ENCODE data around the gene FST. TPM values are rescaled to one million over a fixed set of nuclear protein-coding genes. Genes with fewer than 3 reads are reported as not detected.

FST gene
- total and polyA plus RNA-seq, 2 of the 13 experiments (the other 11 are each of a cell fraction or from before 2014, with no cell fraction given) = 38.6 to 136 TPM

- TF ChIP-seq, protein P1, sequence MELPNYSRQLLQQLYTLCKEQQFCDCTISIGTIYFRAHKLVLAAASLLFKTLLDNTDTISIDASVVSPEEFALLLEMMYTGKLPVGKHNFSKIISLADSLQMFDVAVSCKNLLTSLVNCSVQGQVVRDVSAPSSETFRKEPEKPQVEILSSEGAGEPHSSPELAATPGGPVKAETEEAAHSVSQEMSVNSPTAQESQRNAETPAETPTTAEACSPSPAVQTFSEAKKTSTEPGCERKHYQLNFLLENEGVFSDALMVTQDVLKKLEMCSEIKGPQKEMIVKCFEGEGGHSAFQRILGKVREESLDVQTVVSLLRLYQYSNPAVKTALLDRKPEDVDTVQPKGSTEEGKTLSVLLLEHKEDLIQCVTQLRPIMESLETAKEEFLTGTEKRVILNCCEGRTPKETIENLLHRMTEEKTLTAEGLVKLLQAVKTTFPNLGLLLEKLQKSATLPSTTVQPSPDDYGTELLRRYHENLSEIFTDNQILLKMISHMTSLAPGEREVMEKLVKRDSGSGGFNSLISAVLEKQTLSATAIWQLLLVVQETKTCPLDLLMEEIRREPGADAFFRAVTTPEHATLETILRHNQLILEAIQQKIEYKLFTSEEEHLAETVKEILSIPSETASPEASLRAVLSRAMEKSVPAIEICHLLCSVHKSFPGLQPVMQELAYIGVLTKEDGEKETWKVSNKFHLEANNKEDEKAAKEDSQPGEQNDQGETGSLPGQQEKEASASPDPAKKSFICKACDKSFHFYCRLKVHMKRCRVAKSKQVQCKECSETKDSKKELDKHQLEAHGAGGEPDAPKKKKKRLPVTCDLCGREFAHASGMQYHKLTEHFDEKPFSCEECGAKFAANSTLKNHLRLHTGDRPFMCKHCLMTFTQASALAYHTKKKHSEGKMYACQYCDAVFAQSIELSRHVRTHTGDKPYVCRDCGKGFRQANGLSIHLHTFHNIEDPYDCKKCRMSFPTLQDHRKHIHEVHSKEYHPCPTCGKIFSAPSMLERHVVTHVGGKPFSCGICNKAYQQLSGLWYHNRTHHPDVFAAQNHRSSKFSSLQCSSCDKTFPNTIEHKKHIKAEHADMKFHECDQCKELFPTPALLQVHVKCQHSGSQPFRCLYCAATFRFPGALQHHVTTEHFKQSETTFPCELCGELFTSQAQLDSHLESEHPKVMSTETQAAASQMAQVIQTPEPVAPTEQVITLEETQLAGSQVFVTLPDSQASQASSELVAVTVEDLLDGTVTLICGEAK (IDR thresholded peaks at IDR 0.05) = no peak
- TF ChIP-seq, protein P1 (CRISPR knock-in tag; IDR thresholded peaks at IDR 0.05) = peak; percentile 83; the same call in 1 of the 2 replicates
- TF ChIP-seq JARID2 (CRISPR knock-in tag; IDR thresholded peaks at IDR 0.05; ENCODE audit: insufficient replicate concordance) (no peak), MNT (IDR thresholded peaks at IDR 0.05) (peak; percentile 34; the same call in 1 of the 2 replicates), ZFP36L2 (CRISPR knock-in tag; IDR thresholded peaks at IDR 0.05) (peak; percentile 86; the same call in 1 of the 2 replicates)
- TF ChIP-seq, protein P2, sequence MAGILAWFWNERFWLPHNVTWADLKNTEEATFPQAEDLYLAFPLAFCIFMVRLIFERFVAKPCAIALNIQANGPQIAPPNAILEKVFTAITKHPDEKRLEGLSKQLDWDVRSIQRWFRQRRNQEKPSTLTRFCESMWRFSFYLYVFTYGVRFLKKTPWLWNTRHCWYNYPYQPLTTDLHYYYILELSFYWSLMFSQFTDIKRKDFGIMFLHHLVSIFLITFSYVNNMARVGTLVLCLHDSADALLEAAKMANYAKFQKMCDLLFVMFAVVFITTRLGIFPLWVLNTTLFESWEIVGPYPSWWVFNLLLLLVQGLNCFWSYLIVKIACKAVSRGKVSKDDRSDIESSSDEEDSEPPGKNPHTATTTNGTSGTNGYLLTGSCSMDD (CRISPR knock-in tag; IDR thresholded peaks at IDR 0.05) = no peak
- TF ChIP-seq, protein P3, sequence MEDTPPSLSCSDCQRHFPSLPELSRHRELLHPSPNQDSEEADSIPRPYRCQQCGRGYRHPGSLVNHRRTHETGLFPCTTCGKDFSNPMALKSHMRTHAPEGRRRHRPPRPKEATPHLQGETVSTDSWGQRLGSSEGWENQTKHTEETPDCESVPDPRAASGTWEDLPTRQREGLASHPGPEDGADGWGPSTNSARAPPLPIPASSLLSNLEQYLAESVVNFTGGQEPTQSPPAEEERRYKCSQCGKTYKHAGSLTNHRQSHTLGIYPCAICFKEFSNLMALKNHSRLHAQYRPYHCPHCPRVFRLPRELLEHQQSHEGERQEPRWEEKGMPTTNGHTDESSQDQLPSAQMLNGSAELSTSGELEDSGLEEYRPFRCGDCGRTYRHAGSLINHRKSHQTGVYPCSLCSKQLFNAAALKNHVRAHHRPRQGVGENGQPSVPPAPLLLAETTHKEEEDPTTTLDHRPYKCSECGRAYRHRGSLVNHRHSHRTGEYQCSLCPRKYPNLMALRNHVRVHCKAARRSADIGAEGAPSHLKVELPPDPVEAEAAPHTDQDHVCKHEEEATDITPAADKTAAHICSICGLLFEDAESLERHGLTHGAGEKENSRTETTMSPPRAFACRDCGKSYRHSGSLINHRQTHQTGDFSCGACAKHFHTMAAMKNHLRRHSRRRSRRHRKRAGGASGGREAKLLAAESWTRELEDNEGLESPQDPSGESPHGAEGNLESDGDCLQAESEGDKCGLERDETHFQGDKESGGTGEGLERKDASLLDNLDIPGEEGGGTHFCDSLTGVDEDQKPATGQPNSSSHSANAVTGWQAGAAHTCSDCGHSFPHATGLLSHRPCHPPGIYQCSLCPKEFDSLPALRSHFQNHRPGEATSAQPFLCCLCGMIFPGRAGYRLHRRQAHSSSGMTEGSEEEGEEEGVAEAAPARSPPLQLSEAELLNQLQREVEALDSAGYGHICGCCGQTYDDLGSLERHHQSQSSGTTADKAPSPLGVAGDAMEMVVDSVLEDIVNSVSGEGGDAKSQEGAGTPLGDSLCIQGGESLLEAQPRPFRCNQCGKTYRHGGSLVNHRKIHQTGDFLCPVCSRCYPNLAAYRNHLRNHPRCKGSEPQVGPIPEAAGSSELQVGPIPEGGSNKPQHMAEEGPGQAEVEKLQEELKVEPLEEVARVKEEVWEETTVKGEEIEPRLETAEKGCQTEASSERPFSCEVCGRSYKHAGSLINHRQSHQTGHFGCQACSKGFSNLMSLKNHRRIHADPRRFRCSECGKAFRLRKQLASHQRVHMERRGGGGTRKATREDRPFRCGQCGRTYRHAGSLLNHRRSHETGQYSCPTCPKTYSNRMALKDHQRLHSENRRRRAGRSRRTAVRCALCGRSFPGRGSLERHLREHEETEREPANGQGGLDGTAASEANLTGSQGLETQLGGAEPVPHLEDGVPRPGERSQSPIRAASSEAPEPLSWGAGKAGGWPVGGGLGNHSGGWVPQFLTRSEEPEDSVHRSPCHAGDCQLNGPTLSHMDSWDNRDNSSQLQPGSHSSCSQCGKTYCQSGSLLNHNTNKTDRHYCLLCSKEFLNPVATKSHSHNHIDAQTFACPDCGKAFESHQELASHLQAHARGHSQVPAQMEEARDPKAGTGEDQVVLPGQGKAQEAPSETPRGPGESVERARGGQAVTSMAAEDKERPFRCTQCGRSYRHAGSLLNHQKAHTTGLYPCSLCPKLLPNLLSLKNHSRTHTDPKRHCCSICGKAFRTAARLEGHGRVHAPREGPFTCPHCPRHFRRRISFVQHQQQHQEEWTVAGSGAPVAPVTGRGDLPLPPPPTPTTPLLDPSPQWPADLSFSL (CRISPR knock-in tag; IDR thresholded peaks at IDR 0.05) = peak; percentile 77; the same call in 1 of the 2 replicates
Observed at GRCh38 chr5:53476531-53477480, 3.6 kb upstream of the FST start (continued).

Data from HepG2 (cell line).